ENCODE data around the gene FAM240B.

Gene FAM240B

GRCh38 chr9:38761339-38761738 lies 41.4 kb upstream of the FAM240B start:
- TF ChIP-seq CREB1 (IDR thresholded peaks at IDR 0.05; ENCODE audit: low read depth) (no peak), RAD21 (IDR thresholded peaks at IDR 0.05; ENCODE audit: low read depth) (no peak), TAF1 (IDR thresholded peaks at IDR 0.05; ENCODE audit: low read depth) (no peak)

- TF ChIP-seq TEAD4 (IDR thresholded peaks at IDR 0.05), result no peak
- no peak for TF ChIP-seq FOXM1 (IDR thresholded peaks at IDR 0.05; ENCODE audit: borderline replicate concordance, low read depth)
- no peak for TF ChIP-seq EGR1 (IDR thresholded peaks at IDR 0.05)
- no peak for TF ChIP-seq NFIC (IDR thresholded peaks at IDR 0.05)
- TF ChIP-seq CREB1 (IDR thresholded peaks at IDR 0.05; ENCODE audit: low read depth), result no peak
- no peak for TF ChIP-seq TCF12 (IDR thresholded peaks at IDR 0.05; ENCODE audit: low read depth)
- TF ChIP-seq CEBPB (IDR thresholded peaks at IDR 0.05), result no peak
- TF ChIP-seq YY1 (IDR thresholded peaks at IDR 0.05; ENCODE audit: low read depth), result no peak
- no peak for TF ChIP-seq TAF1 (IDR thresholded peaks at IDR 0.05; ENCODE audit: low read depth)
- no peak for TF ChIP-seq MAX (IDR thresholded peaks at IDR 0.05)
- TF ChIP-seq RAD21 (IDR thresholded peaks at IDR 0.05; ENCODE audit: low read depth), result no peak
- no peak for TF ChIP-seq EP300 (IDR thresholded peaks at IDR 0.05; ENCODE audit: borderline replicate concordance)
- no peak for TF ChIP-seq USF1 (IDR thresholded peaks at IDR 0.05)
- TF ChIP-seq REST (IDR thresholded peaks at IDR 0.05; ENCODE audit: low read depth), result no peak
These were observed 36.8 kb upstream of the FAM240B start for GRCh38 chr9:38756702-38757101.

- TF ChIP-seq MAX (IDR thresholded peaks at IDR 0.05) (no peak), ZBTB7A (IDR thresholded peaks at IDR 0.05; ENCODE audit: low read depth) (no peak), USF1 (IDR thresholded peaks at IDR 0.05) (no peak), RAD21 (IDR thresholded peaks at IDR 0.05; ENCODE audit: low read depth) (no peak), TCF12 (IDR thresholded peaks at IDR 0.05; ENCODE audit: low read depth) (no peak), FOXM1 (IDR thresholded peaks at IDR 0.05; ENCODE audit: borderline replicate concordance, low read depth) (no peak), EP300 (IDR thresholded peaks at IDR 0.05; ENCODE audit: borderline replicate concordance) (no peak), TEAD4 (IDR thresholded peaks at IDR 0.05) (no peak), REST (IDR thresholded peaks at IDR 0.05; ENCODE audit: low read depth) (no peak), NFIC (IDR thresholded peaks at IDR 0.05) (no peak), EGR1 (IDR thresholded peaks at IDR 0.05) (no peak), TAF1 (IDR thresholded peaks at IDR 0.05; ENCODE audit: low read depth) (no peak), CEBPB (IDR thresholded peaks at IDR 0.05) (no peak), YY1 (IDR thresholded peaks at IDR 0.05; ENCODE audit: low read depth) (no peak), CREB1 (IDR thresholded peaks at IDR 0.05; ENCODE audit: low read depth) (no peak)
These were observed 28.0 kb upstream of the FAM240B start for GRCh38 chr9:38747941-38748340.

- TF ChIP-seq REST (IDR thresholded peaks at IDR 0.05; ENCODE audit: low read depth) (no peak), ZBTB7A (IDR thresholded peaks at IDR 0.05; ENCODE audit: low read depth) (no peak), USF1 (IDR thresholded peaks at IDR 0.05) (no peak), CREB1 (IDR thresholded peaks at IDR 0.05; ENCODE audit: low read depth) (no peak), TCF12 (IDR thresholded peaks at IDR 0.05; ENCODE audit: low read depth) (no peak), FOXM1 (IDR thresholded peaks at IDR 0.05; ENCODE audit: borderline replicate concordance, low read depth) (no peak), CEBPB (IDR thresholded peaks at IDR 0.05) (no peak), EP300 (IDR thresholded peaks at IDR 0.05; ENCODE audit: borderline replicate concordance) (no peak), TEAD4 (IDR thresholded peaks at IDR 0.05) (no peak), TAF1 (IDR thresholded peaks at IDR 0.05; ENCODE audit: low read depth) (no peak), YY1 (IDR thresholded peaks at IDR 0.05; ENCODE audit: low read depth) (no peak), RAD21 (IDR thresholded peaks at IDR 0.05; ENCODE audit: low read depth) (no peak), EGR1 (IDR thresholded peaks at IDR 0.05) (no peak), NFIC (IDR thresholded peaks at IDR 0.05) (no peak), MAX (IDR thresholded peaks at IDR 0.05) (no peak)
These were observed 27.1 kb upstream of the FAM240B start for GRCh38 chr9:38747067-38747466.
